SU-DHL-6 (cell line): Measurements from ENCODE around the gene TC2N.

ENCODE experiments used
- H2AFZ ChIP-seq: fragments of 200-600 bp; sonication (generic); 2 replicates; pipeline ENCODE4 v1.6.1; 2014; ENCODE audit warnings: low read depth, mild to moderate bottlenecking, moderate library complexity, mixed read lengths, antibody characterized with exemption, low read length; ENCODE audit not compliant: severe bottlenecking
- H3F3A ChIP-seq: fragments of 200-600 bp; shearing (Covaris generic); 2 replicates; pipeline ENCODE4 v1.6.0; 2016; ENCODE audit warnings: antibody characterized with exemption, mild to moderate bottlenecking; ENCODE audit not compliant: insufficient read depth
- H3K27ac ChIP-seq: fragments of 200-600 bp; sonication (generic); 2 replicates; pipeline ENCODE4 v1.5.1; 2016; ENCODE audit warnings: low read depth, mild to moderate bottlenecking, low read length, moderate library complexity, mixed read lengths
- H3K27me3 ChIP-seq: fragments of 200-600 bp; sonication (generic), shearing (Covaris generic); 2 replicates; pipeline ENCODE4 v1.6.0; 2014; ENCODE audit warnings: mild to moderate bottlenecking, low read length
- H3K36me3 ChIP-seq: fragments of 200-600 bp; sonication (generic); 2 replicates; pipeline ENCODE4 v1.6.1; 2014; ENCODE audit warnings: mild to moderate bottlenecking, low read length, mixed read lengths
- H3K4me2 ChIP-seq: fragments of 300-600, 200-600 bp; shearing (Covaris generic), sonication (generic); 2 replicates; pipeline ENCODE4 v1.6.0; 2014; ENCODE audit warnings: low read length, low read depth, mild to moderate bottlenecking; ENCODE audit not compliant: poor library complexity, severe bottlenecking
- H3K4me3 ChIP-seq: fragments of 200-600 bp; sonication (generic); 2 replicates; pipeline ENCODE4 v1.5.1; 2014; ENCODE audit warnings: antibody characterized with exemption, low read length, mild to moderate bottlenecking, mixed read lengths; ENCODE audit not compliant: insufficient read depth, poor library complexity, severe bottlenecking
- H3K79me2 ChIP-seq: fragments of 200-600 bp; sonication (generic); 2 replicates; pipeline ENCODE4 v1.6.1; 2014; ENCODE audit warnings: mild to moderate bottlenecking, low read length, moderate library complexity; ENCODE audit not compliant: insufficient read depth
- H3K9ac ChIP-seq: fragments of 200-600 bp; sonication (generic); 2 replicates; pipeline ENCODE4 v1.7.0; 2014; ENCODE audit warnings: mild to moderate bottlenecking, low read length
- H3K9me2 ChIP-seq: fragments of 200-600 bp; sonication (generic); replicated peaks from 2 replicates; pipeline ENCODE4 v1.6.1; 2014; ENCODE audit warnings: low read length; ENCODE audit not compliant: insufficient read depth
- H3K9me3 ChIP-seq: fragments of 200-600 bp; sonication (generic); 2 replicates; pipeline ENCODE4 v1.6.1; 2014; ENCODE audit warnings: low read length, mixed read lengths; ENCODE audit not compliant: insufficient read depth
- H4K20me1 ChIP-seq: fragments of 200-600 bp; sonication (generic); 2 replicates; pipeline ENCODE4 v1.6.1; 2014; ENCODE audit warnings: low read depth, mild to moderate bottlenecking, antibody characterized with exemption, low read length, moderate library complexity, mixed read lengths
- CTCF ChIP-seq: fragments of 200-600 bp; sonication (generic); IDR thresholded peaks from one replicate; pipeline ENCODE4 v1.5.1; 2017; ENCODE audit warnings: antibody characterized with exemption, mild to moderate bottlenecking, low read length, moderate library complexity; ENCODE audit not compliant: insufficient read depth, poor library complexity, severe bottlenecking
- EZH2phosphoT487 ChIP-seq: fragments of 200-600 bp; sonication (generic), shearing (Covaris generic); conservative IDR thresholded peaks from 2 replicates; pipeline ENCODE4 v1.6.1; 2018; ENCODE audit warnings: mild to moderate bottlenecking, antibody characterized with exemption, low read length, moderate library complexity, mixed read lengths

The TC2N gene

DNA sequence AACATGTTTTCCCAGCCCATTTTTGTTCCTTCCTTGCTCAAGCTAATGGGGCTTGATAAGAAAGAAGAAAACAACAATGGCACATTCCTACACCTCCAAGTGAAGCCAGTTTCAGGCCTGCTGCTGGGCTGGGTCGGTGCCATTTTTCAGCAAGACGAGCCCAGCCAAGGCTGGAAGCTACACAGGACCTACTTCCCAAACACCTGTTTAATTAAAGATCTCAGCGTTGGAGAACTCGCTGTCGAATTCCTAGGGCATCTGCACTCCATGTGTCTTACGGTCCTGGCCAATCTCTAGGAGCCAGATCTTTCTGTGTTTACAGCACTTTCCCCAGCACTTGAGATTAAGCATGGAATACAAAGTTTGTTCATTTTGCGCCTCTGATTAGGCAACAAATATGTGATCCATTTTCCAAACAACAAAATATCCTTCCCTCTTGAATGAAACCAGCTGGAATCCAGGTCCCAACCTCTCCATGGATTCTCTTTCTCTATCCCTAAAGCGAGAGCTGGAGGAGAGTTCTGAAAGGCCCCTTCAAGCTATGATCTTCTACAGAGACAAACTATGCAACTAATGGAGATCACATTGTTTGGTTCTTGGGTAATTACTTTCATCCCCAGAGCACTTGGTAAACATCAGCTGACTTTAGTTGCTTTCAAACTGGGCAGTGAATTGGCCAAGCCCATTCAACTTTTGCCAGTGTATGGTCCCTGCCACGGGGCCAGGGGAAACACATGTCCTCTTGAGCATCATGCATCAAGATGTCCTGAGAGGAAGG lies 34.3 kb upstream of the TC2N start:
- no peak overlapping the region for H3K4me3 ChIP-seq
- H3K9ac ChIP-seq: no peak overlapping the region
- H2AFZ ChIP-seq: no peak overlapping the region
- TF ChIP-seq CTCF (no peak), EZH2phosphoT487 (no peak)
- no peaks in the 10 kb centered on the region for H3K9me3 ChIP-seq
- no peaks in the 10 kb centered on the region for H4K20me1 ChIP-seq
- H3F3A ChIP-seq: no peaks in the 10 kb centered on the region
- no peak overlapping the region for H3K27ac ChIP-seq
- H3K79me2 ChIP-seq: no peaks in the 10 kb centered on the region
- H3K27me3 ChIP-seq: no peaks in the 10 kb centered on the region
- H3K36me3 ChIP-seq: no peaks in the 10 kb centered on the region
- no peak overlapping the region for H3K4me2 ChIP-seq
- H3K9me2 ChIP-seq: no peaks in the 10 kb centered on the region

DNA sequence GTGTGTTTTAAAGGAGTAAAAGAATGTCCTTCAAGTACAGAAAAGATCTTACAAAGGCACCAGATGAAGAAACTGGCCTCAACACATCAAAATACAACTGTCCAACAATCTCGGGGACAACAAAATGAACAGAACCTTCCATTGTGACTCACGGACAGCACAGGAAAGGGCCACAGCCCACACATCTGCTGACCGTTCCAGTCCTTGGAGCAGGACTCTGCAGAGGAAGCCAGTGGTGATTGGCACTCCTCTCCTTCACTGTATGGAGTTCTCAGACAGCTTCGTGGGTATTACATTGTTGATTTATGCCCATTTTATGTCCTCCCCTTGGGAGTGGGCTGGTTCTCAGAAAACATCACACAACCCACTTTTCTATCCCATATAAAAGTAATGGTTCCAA lies 32.5 kb upstream of the TC2N start:
- H3K27ac ChIP-seq: no peak overlapping the region
- H4K20me1 ChIP-seq: no peaks in the 10 kb centered on the region
- no peaks in the 10 kb centered on the region for H3K36me3 ChIP-seq
- no peak overlapping the region for H3K4me2 ChIP-seq
- H3K9me3 ChIP-seq: no peaks in the 10 kb centered on the region
- H3K27me3 ChIP-seq: no peaks in the 10 kb centered on the region
- no peaks in the 10 kb centered on the region for H3K79me2 ChIP-seq
- no peaks in the 10 kb centered on the region for H3F3A ChIP-seq
- TF ChIP-seq CTCF (no peak), EZH2phosphoT487 (no peak)
- no peaks in the 10 kb centered on the region for H3K9me2 ChIP-seq
- H3K4me3 ChIP-seq: no peak overlapping the region
- H3K9ac ChIP-seq: no peak overlapping the region
- H2AFZ ChIP-seq: no peak overlapping the region

- no peaks in the 10 kb centered on the region for H4K20me1 ChIP-seq
- no peak for TF ChIP-seq EZH2phosphoT487
- TF ChIP-seq CTCF: no peak
- no peaks in the 10 kb centered on the region for H3K9me2 ChIP-seq
- no peaks in the 10 kb centered on the region for H3K9me3 ChIP-seq
- no peaks in the 10 kb centered on the region for H3K36me3 ChIP-seq
- H3K79me2 ChIP-seq: no peaks in the 10 kb centered on the region
- no peaks in the 10 kb centered on the region for H3K27me3 ChIP-seq
- H3K27ac ChIP-seq: no peak overlapping the region
- no peak overlapping the region for H3K4me3 ChIP-seq
- H3F3A ChIP-seq: no peaks in the 10 kb centered on the region
- no peak overlapping the region for H3K9ac ChIP-seq
- no peak overlapping the region for H2AFZ ChIP-seq
- no peak overlapping the region for H3K4me2 ChIP-seq
Measured at GRCh38 chr14:91899213-91899612, 31.9 kb upstream of the TC2N start.
